ENCODE measurements around the gene PRKG1. TPM values are rescaled to one million over a fixed set of nuclear protein-coding genes. Genes with fewer than 3 reads are reported as not detected.

The PRKG1 gene
- total RNA-seq, 1 experiment from 2014 or later: 0.21 TPM

GRCh38 chr10:51879238-51879637, 805.0 kb downstream of the PRKG1 start:
- Mint-ChIP-seq H3K9me3 (ENCODE audit: low read depth, unreplicated experiment) (no peaks in the 10 kb centered on the region), H3K27ac (ENCODE audit: unreplicated experiment) (no peak overlapping the region), H3K4me3 (ENCODE audit: low read depth, unreplicated experiment) (no peak overlapping the region), H3K4me1 (ENCODE audit: low read depth, unreplicated experiment) (peaks cover 11% of the 10 kb centered on the region), H3K36me3 (ENCODE audit: insufficient read depth, unreplicated experiment) (no peaks in the 10 kb centered on the region), H3K27me3 (ENCODE audit: unreplicated experiment) (no peaks in the 10 kb centered on the region)
- CTCF ChIA-PET: no interaction called here
- intact Hi-C loops (cut with micrococcal nuclease; ENCODE audit: unreplicated experiment): no loop called here
- no TSS peak for BruUV-seq (replicated peaks)
- TF ChIP-seq CTCF (IDR thresholded peaks at IDR 0.05; ENCODE audit: unreplicated experiment): no peak
- DNase-seq: peak; percentile 3

GRCh38 chr10:51881213-51881612, 806.9 kb downstream of the PRKG1 start:
- BruUV-seq (replicated peaks): no TSS peak
- CTCF ChIA-PET: no interaction called here
- no peak for TF ChIP-seq CTCF (IDR thresholded peaks at IDR 0.05; ENCODE audit: unreplicated experiment)

DNA sequence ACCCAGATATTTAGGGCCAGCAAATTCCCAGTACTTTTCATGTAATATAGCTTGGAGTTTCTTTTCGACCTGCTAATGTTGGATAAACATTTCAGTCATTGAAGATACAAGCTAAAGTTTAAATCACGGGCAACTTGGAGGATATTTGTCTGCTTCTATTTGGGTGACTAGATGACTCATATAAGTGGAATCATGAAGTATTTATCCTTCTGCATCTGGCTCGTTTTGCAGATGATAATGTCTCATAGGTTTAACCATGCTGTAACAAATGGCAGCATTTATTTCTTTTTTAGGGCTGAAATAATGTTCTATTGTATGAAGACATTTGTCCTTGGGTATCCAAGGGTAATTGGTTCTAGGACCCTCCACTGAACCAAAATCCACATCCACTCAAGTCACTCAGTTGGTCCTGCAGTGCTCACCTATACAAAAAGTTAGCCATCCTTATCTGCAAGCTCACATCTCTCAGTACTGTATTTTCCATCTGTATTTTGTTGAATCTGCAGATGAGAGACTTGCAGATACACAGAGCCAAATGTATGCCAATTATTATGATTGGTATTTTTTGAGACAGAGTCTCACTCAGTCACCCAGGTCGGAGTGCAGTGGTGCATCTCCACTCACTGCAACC, 812.3 kb downstream of the PRKG1 start:
- TF ChIP-seq CTCF (IDR thresholded peaks at IDR 0.05; ENCODE audit: unreplicated experiment): no peak
- intact Hi-C loops (cut with micrococcal nuclease; ENCODE audit: unreplicated experiment): no loop called here
- H3K36me3 Mint-ChIP-seq (ENCODE audit: insufficient read depth, unreplicated experiment): no peaks in the 10 kb centered on the region
- H3K27ac Mint-ChIP-seq (ENCODE audit: unreplicated experiment): no peak overlapping the region
- H3K4me3 Mint-ChIP-seq (ENCODE audit: low read depth, unreplicated experiment): no peak overlapping the region
- no TSS peak for BruUV-seq (replicated peaks)
- no peaks in the 10 kb centered on the region for H3K27me3 Mint-ChIP-seq (ENCODE audit: unreplicated experiment)
- CTCF ChIA-PET: no interaction called here
- no peak for DNase-seq
- H3K4me1 Mint-ChIP-seq (ENCODE audit: low read depth, unreplicated experiment): no peaks in the 10 kb centered on the region
- H3K9me3 Mint-ChIP-seq (ENCODE audit: low read depth, unreplicated experiment): no peaks in the 10 kb centered on the region

More at GRCh38 chr10:51881213-51881612, 806.9 kb downstream of the PRKG1 start:
- Mint-ChIP-seq H3K36me3 (ENCODE audit: insufficient read depth, unreplicated experiment) (no peaks in the 10 kb centered on the region), H3K9me3 (ENCODE audit: low read depth, unreplicated experiment) (no peaks in the 10 kb centered on the region), H3K27ac (ENCODE audit: unreplicated experiment) (no peak overlapping the region), H3K4me1 (ENCODE audit: low read depth, unreplicated experiment) (peaks cover 11% of the 10 kb centered on the region), H3K4me3 (ENCODE audit: low read depth, unreplicated experiment) (no peak overlapping the region), H3K27me3 (ENCODE audit: unreplicated experiment) (no peaks in the 10 kb centered on the region)
- intact Hi-C loops (cut with micrococcal nuclease; ENCODE audit: unreplicated experiment): no loop called here
- DNase-seq: no peak

- CTCF ChIA-PET: interaction anchor here (0.6 kb wide), 1 partner anchor 249 kb away, joined by 8 read pairs; no protein-coding TSS in a partner anchor
- BruUV-seq (replicated peaks): no TSS peak
- intact Hi-C loops (cut with micrococcal nuclease; ENCODE audit: unreplicated experiment): no loop called here
- no peak for DNase-seq
- no peaks in the 10 kb centered on the region for H3K9me3 Mint-ChIP-seq (ENCODE audit: low read depth, unreplicated experiment)
- H3K27ac Mint-ChIP-seq (ENCODE audit: unreplicated experiment): no peak overlapping the region
- no peaks in the 10 kb centered on the region for H3K4me1 Mint-ChIP-seq (ENCODE audit: low read depth, unreplicated experiment)
- no peak for TF ChIP-seq CTCF (IDR thresholded peaks at IDR 0.05; ENCODE audit: unreplicated experiment)
- H3K36me3 Mint-ChIP-seq (ENCODE audit: insufficient read depth, unreplicated experiment): no peaks in the 10 kb centered on the region
- H3K27me3 Mint-ChIP-seq (ENCODE audit: unreplicated experiment): no peaks in the 10 kb centered on the region
- no peak overlapping the region for H3K4me3 Mint-ChIP-seq (ENCODE audit: low read depth, unreplicated experiment)
Observed at GRCh38 chr10:51888263-51888662, 814.0 kb downstream of the PRKG1 start.
